ENCODE data around the gene GOLGA2. TPM values are rescaled to one million over a fixed set of nuclear protein-coding genes. Genes with fewer than 3 reads are reported as not detected.

Gene GOLGA2
- total and polyA plus RNA-seq, 3 donors from 2014 or later = 79.8 to 133 (median 103) TPM

DNA sequence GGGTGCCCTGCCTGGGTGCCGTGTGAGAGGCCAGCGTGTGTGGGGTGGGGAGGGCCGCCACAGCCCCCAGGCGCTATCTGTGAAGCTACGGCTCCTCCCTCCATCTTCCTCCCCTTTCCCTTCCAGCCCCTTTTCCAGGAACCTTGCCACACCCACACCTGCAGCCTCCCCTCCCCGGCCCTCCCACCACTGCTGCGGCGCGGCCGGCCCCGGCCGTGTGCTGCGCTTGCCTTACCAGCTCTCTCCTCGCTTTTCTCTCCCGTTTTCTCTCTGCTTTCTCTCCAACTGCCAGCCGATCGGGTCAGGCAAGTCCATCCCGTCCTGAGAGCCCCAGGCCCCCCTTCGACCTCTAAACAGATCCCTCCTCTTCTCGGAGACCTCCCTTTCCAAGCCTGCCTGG is 21.4 kb downstream of the GOLGA2 start:
- Histone ChIP-seq H3K36me3 (ENCODE audit: low read depth, missing control alignments) (no peaks in the 10 kb centered on the region), H3K4me3 (no peak overlapping the region), H3K4me1 (no peaks in the 10 kb centered on the region), H3K27ac (no peak overlapping the region), H3K27me3 (no peaks in the 10 kb centered on the region), H3K9me3 (no peaks in the 10 kb centered on the region)
- no peak for DNase-seq
- WGBS, 2 donors = 83 to 86% methylated on average over 20 of the region's 20 CpGs
- TF ChIP-seq, protein P1, sequence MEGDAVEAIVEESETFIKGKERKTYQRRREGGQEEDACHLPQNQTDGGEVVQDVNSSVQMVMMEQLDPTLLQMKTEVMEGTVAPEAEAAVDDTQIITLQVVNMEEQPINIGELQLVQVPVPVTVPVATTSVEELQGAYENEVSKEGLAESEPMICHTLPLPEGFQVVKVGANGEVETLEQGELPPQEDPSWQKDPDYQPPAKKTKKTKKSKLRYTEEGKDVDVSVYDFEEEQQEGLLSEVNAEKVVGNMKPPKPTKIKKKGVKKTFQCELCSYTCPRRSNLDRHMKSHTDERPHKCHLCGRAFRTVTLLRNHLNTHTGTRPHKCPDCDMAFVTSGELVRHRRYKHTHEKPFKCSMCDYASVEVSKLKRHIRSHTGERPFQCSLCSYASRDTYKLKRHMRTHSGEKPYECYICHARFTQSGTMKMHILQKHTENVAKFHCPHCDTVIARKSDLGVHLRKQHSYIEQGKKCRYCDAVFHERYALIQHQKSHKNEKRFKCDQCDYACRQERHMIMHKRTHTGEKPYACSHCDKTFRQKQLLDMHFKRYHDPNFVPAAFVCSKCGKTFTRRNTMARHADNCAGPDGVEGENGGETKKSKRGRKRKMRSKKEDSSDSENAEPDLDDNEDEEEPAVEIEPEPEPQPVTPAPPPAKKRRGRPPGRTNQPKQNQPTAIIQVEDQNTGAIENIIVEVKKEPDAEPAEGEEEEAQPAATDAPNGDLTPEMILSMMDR (IDR thresholded peaks at IDR 0.05) = no peak
- TF ChIP-seq POLR2A (IDR thresholded peaks at IDR 0.05) = no peak
- intact Hi-C loops (cut with DNase I; ENCODE audit: low total_unique reads) = no loop called here

DNA sequence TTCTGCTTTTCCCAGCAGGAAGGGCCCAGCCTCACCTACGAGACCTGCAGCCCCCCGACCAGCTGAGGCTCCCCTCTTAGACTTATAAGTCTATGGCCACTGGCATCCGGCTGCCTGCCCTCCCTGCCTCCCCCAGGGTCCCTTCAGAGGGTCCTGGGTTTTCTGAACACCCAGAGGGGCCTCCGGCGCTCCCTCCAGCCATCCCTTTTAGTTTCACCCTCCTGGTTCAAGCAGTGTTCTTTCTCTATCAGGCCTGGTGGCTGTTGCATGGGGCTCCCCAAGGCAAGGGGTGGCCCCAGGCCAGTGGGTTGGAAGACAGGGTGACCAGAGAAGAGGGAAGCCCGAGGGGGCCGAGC is 21.8 kb downstream of the GOLGA2 start:
- Histone ChIP-seq H3K27me3 (no peaks in the 10 kb centered on the region), H3K27ac (no peak overlapping the region), H3K4me1 (no peaks in the 10 kb centered on the region), H3K4me3 (no peak overlapping the region), H3K9me3 (no peaks in the 10 kb centered on the region), H3K36me3 (ENCODE audit: low read depth, missing control alignments) (no peaks in the 10 kb centered on the region)
- no peak for TF ChIP-seq POLR2A (IDR thresholded peaks at IDR 0.05)
- TF ChIP-seq, protein P1 (IDR thresholded peaks at IDR 0.05) = no peak
- 91 to 92% methylated on average over 6 to 7 of the region's 7 CpGs for WGBS, 2 donors
- intact Hi-C loops (cut with DNase I; ENCODE audit: low total_unique reads) = no loop called here
- no peak for DNase-seq

DNA sequence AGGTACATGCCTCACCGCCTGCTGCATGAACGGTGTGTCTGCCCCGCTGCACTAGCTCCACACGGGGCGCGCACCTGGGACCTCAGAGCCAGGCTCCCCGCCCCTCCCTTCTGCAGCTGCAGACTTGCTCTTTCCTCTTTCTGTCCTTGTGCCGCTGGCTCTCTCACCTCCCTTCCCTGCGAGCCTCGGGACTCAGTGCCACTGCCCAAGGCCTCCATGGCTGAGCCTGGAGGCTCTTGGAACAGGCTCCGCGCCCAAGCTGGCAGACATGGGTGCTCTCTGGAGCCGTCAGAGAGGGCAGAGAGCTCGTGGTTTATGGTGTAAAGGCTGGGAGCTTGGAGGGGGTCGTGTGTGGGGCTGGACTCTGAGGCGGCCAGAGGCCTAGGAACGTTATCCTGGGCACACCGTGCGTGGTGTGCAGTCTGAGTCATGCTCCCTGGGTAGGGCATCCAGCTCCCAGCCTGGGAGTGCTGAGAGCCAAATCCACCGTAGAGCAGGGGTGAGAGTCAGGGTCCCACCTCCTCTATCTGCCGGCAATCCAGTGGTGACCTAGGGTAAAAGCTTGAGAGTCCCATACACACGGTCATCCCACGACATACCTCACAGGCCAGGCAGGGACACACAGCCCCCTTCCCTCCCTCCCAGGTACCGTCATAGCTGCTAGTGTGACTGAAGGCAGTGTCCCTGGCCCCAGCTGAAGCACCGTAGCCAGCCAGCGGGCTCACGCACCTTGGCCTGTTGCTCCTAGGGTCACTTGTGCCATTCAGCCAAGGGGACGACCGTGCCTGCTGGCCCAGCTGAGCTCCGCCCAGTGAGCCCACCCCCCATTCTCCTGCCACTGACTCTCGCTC is 22.4 kb downstream of the GOLGA2 start:
- Histone ChIP-seq H3K4me1 (no peaks in the 10 kb centered on the region), H3K27me3 (no peaks in the 10 kb centered on the region), H3K36me3 (ENCODE audit: low read depth, missing control alignments) (no peaks in the 10 kb centered on the region), H3K9me3 (no peaks in the 10 kb centered on the region), H3K4me3 (no peak overlapping the region), H3K27ac (no peak overlapping the region)
- no peak for DNase-seq
- intact Hi-C loops (cut with DNase I; ENCODE audit: low total_unique reads) = no loop called here
- 88 to 92% methylated on average over 24 to 31 of the region's 31 CpGs for WGBS, 2 donors
- no peak for TF ChIP-seq POLR2A (IDR thresholded peaks at IDR 0.05)
- TF ChIP-seq, protein P1 (IDR thresholded peaks at IDR 0.05) = no peak

DNA sequence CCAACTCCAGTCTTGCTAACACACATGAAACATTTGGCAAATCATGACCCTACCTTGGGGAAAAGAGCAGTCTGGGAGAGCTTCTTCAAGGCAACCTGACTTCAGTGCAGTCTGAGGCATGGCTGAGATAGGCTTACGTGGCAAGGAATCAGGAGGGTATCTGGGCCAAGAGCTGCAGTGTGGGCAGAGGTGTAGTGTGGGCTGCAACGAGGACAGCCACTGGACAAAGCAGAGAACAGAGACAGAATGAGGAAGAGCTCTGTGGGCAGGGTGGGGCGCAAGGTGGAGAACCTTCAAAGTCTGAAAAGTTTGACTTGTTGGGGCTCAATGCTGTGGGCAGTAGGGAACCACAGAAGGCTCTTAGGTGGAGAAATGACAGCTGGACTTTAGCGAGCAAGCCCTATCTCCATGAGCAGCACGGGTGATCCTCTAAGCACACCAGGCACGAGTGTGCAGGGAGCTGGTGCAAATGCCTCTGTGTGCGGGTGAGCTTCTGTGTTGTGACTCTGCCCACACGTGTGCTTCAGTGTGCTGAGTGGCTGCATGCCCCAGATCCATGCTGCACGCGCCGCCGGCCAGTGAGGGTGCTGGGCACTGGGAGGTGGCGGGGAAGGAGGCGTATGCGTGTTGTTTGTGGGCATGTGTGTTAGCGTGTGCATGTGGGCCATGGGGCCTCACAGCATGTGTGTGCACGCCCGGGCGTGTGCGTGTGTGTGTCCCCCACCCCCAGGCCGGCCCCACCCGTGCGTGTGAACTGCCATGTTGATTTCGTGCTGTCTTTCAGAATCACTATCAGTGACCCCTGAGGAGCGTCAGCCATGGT is 23.3 kb downstream of the GOLGA2 start:
- Histone ChIP-seq H3K4me1 (no peaks in the 10 kb centered on the region), H3K27me3 (no peaks in the 10 kb centered on the region), H3K27ac (no peak overlapping the region), H3K4me3 (no peak overlapping the region), H3K36me3 (ENCODE audit: low read depth, missing control alignments) (no peaks in the 10 kb centered on the region), H3K9me3 (no peaks in the 10 kb centered on the region)
- 82 to 90% methylated on average over 7 to 25 of the region's 25 CpGs for WGBS, 2 donors
- DNase-seq = no peak
- TF ChIP-seq POLR2A (IDR thresholded peaks at IDR 0.05) = no peak
- TF ChIP-seq, protein P1 (IDR thresholded peaks at IDR 0.05) = no peak
- intact Hi-C loops (cut with DNase I; ENCODE audit: low total_unique reads) = no loop called here
